NB4 (cell line): ENCODE results near the gene LRBA.
A peak's percentile ranks its signal among the peaks of the same experiment; 100 is the strongest.

Experiments used
- DNase-seq: peaks from one replicate; pipeline ENCODE4 v3.0.0; 2010; ENCODE audit warnings: low read depth
- H3K4me3 ChIP-seq: one replicate; pipeline ENCODE4 v1.5.1; 2011; ENCODE audit warnings: mild to moderate bottlenecking, low read depth, low read length, moderate library complexity
- MYC ChIP-seq: IDR thresholded peaks from 2 replicates; pipeline ENCODE4 v1.6.1; 2011; ENCODE audit warnings: low read depth, low read length
- POLR2A ChIP-seq: IDR thresholded peaks from 2 replicates; pipeline ENCODE4 v1.6.1; 2011; ENCODE audit warnings: mild to moderate bottlenecking; ENCODE audit not compliant: insufficient read length; ENCODE audit errors: extremely low read depth
- TF ChIP-seq, protein P1 (sequence below): IDR thresholded peaks from one replicate; pipeline ENCODE4 v1.5.1; 2012; ENCODE audit warnings: low read depth, low read length
- TF ChIP-seq, protein P2 (sequence below): IDR thresholded peaks from 2 replicates; pipeline ENCODE4 v1.6.1; 2011; ENCODE audit warnings: low read depth, low read length

LRBA gene

DNA sequence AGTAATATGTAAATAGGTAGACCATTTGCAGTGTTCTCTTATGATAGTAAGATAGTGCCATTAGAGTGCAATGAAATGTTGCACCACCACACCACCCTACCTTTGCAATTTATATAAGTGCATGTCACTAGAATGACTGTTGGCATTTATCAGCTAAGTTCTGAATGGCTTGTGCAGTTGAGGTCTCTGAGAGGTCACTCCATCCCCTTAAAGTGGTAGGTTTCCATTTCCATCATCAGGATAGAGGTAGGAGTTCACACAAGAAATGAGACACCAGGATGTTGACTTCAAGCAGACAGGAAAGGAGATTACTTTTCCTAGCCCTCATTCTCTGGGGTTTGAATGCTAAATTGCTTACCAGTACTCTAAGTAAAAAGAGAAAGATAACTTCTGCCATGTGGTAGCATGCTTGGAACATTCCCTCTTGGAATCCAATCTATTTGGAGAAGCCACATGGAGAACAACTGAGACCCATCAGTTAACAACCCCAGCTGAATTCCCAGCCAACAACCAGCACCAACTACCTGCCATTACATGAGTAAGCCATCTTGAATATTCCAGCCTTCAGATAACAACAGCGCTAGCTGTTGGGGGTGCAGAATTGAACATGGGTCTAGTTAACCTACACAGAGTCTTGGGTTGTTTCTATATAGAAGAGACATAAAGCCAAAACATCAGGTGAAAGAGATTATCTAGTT is 6.7 kb upstream of the LRBA start:
- no peak for TF ChIP-seq MYC
- TF ChIP-seq, protein P1, sequence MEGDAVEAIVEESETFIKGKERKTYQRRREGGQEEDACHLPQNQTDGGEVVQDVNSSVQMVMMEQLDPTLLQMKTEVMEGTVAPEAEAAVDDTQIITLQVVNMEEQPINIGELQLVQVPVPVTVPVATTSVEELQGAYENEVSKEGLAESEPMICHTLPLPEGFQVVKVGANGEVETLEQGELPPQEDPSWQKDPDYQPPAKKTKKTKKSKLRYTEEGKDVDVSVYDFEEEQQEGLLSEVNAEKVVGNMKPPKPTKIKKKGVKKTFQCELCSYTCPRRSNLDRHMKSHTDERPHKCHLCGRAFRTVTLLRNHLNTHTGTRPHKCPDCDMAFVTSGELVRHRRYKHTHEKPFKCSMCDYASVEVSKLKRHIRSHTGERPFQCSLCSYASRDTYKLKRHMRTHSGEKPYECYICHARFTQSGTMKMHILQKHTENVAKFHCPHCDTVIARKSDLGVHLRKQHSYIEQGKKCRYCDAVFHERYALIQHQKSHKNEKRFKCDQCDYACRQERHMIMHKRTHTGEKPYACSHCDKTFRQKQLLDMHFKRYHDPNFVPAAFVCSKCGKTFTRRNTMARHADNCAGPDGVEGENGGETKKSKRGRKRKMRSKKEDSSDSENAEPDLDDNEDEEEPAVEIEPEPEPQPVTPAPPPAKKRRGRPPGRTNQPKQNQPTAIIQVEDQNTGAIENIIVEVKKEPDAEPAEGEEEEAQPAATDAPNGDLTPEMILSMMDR = no peak
- TF ChIP-seq POLR2A = no peak
- TF ChIP-seq, protein P2, sequence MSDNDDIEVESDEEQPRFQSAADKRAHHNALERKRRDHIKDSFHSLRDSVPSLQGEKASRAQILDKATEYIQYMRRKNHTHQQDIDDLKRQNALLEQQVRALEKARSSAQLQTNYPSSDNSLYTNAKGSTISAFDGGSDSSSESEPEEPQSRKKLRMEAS = no peak
- H3K4me3 ChIP-seq = no peak overlapping the region
- DNase-seq = no peak

DNA sequence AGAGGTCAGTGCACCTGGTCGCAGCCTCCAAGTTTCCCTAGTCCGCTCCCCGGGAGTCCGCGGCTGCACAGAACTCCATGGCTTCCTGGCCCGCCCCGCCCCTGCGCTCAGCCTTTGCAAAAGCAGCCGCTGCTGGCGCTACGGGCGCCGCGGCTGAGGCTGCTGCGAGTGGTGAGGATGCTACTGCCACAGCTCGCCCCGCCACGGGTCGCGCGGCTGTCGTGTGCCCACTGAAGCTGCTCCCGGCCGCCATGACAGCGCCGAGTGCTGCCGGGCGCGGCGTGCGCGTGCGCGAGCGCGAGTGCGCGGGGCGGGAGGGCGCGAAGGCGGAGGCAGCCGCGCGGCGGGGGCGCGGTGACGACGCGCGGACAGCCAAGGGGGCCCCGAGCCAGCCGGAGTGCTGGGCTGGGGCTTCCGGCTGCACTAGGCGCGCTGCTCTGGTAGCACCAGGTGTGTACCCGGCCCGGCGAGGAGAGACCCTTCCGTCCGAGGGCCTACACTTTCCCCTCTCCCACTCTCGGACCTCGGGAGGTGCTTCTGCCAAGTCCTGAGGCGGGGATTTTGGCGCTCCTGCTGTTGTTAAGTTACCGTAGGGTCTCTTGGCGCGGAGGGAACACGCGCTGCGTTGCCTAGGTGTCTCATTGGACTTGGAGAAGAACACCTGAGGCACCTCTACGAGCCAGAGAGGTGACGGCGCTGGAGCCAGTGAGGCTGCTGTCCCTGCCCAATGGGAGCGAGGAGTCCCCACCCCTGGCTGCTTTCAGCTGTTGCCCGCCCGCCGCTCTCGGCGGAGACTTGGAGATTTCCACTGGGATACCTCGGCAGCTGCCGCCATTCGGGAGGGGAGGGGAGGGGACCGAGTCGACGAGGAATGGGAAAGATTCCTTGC is 619 bp upstream of the LRBA start:
- DNase-seq = peak; percentile 81
- peak; percentile 89 for TF ChIP-seq POLR2A
- TF ChIP-seq, protein P2 = no peak
- TF ChIP-seq, protein P1 = no peak
- H3K4me3 ChIP-seq = peak overlapping the region; percentile 81

DNA sequence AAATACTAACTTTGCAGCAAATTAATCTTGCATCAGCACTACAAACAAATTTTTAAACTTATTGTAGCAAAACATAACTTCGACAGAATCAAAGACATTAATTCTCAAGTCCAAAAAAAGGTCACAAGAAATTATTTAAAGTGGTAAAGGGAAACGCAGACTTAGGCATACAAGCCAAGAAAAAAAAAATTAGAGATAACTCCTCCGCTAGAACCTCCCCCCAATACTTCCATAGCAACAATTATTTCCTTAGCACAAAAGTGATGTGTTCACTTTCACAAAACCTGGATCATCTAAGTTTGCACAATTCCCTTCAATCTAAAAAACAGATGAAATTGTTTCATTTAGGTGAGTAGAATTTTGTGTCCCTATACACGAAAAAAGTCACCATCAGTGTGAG is 1.1 kb downstream of the LRBA start:
- TF ChIP-seq, protein P2 = no peak
- TF ChIP-seq, protein P1 = no peak
- no peak for TF ChIP-seq MYC
- TF ChIP-seq POLR2A = no peak
- H3K4me3 ChIP-seq = peak overlapping the region; percentile 68
- no peak for DNase-seq

DNA sequence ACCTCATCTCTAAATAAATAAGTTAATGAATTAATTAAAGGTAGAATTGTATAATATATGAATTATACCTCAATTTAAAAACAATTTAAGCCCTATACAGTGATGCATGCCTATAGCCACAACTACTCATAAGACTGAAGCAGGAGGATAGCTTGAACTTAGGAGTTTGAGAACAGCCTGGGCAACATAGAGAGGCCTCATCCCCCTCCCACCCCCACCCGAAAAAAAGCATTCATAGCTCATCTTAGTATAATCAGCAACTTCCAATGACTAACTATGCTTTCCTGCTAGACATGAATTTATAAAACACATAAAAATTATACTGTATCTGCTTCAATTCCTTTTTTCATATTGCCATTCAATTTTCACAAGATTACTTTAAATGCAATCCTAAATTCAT is 1.6 kb downstream of the LRBA start:
- TF ChIP-seq, protein P1 = no peak
- TF ChIP-seq POLR2A (no peak), MYC (no peak)
- TF ChIP-seq, protein P2 = no peak
- DNase-seq = no peak
- H3K4me3 ChIP-seq = peak overlapping the region; percentile 68

DNA sequence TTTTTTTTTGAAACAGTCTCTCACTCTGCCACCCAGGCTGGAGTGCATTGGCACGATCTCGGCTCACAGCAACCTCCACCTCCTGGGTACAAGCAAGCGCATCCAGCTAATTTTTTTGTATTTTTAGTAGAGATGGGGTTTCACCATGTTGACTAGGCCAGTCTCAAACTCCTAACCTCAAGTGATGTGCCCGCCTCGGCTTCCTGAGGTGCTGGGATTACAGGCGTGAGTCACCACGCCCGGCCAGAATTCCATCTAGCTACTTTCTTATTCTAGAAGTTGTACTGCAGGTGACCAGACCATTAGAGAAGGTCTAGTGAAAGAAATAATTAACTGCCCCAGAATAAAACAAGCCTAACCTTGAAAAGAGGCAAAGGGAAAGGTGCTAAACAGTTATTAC is 2.3 kb downstream of the LRBA start:
- TF ChIP-seq MYC (no peak), POLR2A (no peak)
- TF ChIP-seq, protein P2 = no peak
- TF ChIP-seq, protein P1 = no peak
- no peak for DNase-seq
- H3K4me3 ChIP-seq = peak overlapping the region; percentile 68
